HepG2 (cell line): ENCODE results near the gene USP10. TPM values are rescaled to one million over a fixed set of nuclear protein-coding genes. Genes with fewer than 3 reads are reported as not detected.

Experiments
- ATAC-seq: fragments of 200-7000 bp; cut with Tn5 transposase; 3 replicates; pipeline ENCODE4 v1.9.1; 2020; ENCODE audit warnings: mild to moderate bottlenecking, moderate library complexity
- BruUV-seq: library from RNA; stranded (reverse); fragments of 400-500 nt; replicated peaks from 2 replicates; lab custom pipeline; 2021; lab: Mats Ljungman, UMichigan
- CTCF ChIA-PET: fragments of 300-600 bp; formaldehyde crosslinking; extraction: SDS; loops from one replicate; lab custom pipeline; 2021; ENCODE audit warnings: low total read pairs, inconsistent platforms, low intra/inter-chr PET ratio; lab: Yijun Ruan, JAX
- POLR2A ChIA-PET: fragments of 350-600 bp; sonication (Branson Sonifier 250); formaldehyde crosslinking; loops from one replicate; lab custom pipeline; 2020; ENCODE audit warnings: antibody characterized with exemption, inconsistent platforms; lab: Yijun Ruan, JAX
- DNase-seq: peaks from one replicate; pipeline ENCODE4 v3.0.0-alpha.2; 2015; ENCODE audit warnings: low spot score
- FAIRE-seq: peaks from 3 replicates; lab custom pipeline; 2011; peaks lifted over from hg19 to GRCh38; lab: Jason Lieb, UNC
- H2AFZ ChIP-seq: one replicate; pipeline ENCODE4 v1.6.1; 2011; ENCODE audit warnings: low read length, inconsistent platforms
- H3K27ac ChIP-seq: fragments of 300-600 bp; 3 replicates; pipeline ENCODE4 v1.8.0; 2011; ENCODE audit warnings: mixed run types, mild to moderate bottlenecking, mixed read lengths, low read length, inconsistent platforms; ENCODE audit not compliant: insufficient read depth; ENCODE audit errors: extremely low read length
- H3K27me3 ChIP-seq, 2 experiments: fragments of 200-600 bp in 1 of 2; 2 replicates in 1 of 2; 3 replicates in 1 of 2; pipeline versions ENCODE4 v1.6.0 to v1.8.0; 2011; ENCODE audit warnings: low read length in 2 of 2, mild to moderate bottlenecking in 2 of 2, moderate library complexity in 2 of 2, inconsistent platforms in 1 of 2; ENCODE audit not compliant: insufficient read depth in 2 of 2, control insufficient read depth in 1 of 2
- H3K36me3 ChIP-seq, 2 experiments: fragments of 200-600 bp in 1 of 2; replicated peaks in 1 of 2; 2 replicates in 1 of 2; 3 replicates in 1 of 2; pipeline versions ENCODE4 v1.5.1 to v1.8.0; 2011; ENCODE audit warnings: low read length in 2 of 2, inconsistent platforms in 1 of 2; ENCODE audit not compliant: insufficient read depth in 2 of 2, control insufficient read depth in 1 of 2
- H3K4me1 ChIP-seq: 2 replicates; pipeline ENCODE4 v1.5.1; 2012; ENCODE audit warnings: low read length, inconsistent platforms; ENCODE audit not compliant: insufficient read depth
- H3K4me2 ChIP-seq: 2 replicates; pipeline ENCODE4 v1.6.0; 2011; ENCODE audit warnings: low read depth, low read length, inconsistent platforms
- H3K4me3 ChIP-seq, 3 experiments: fragments of 200-600 bp in 1 of 3; sonication (generic), shearing (Covaris generic) in 1 of 3; replicated peaks in 1 of 3; 2 replicates each; pipeline ENCODE4 v1.5.1; 2011 to 2016; ENCODE audit warnings: low read length in 3 of 3, inconsistent platforms in 2 of 3, low read depth in 2 of 3, mild to moderate bottlenecking in 2 of 3, control low read depth in 1 of 3, mixed read lengths in 1 of 3; ENCODE audit not compliant: insufficient read depth in 1 of 3
- H3K79me2 ChIP-seq: one replicate; pipeline ENCODE4 v1.6.1; 2011; ENCODE audit warnings: low read length, inconsistent platforms; ENCODE audit not compliant: insufficient read depth
- H3K9ac ChIP-seq: 2 replicates; pipeline ENCODE4 v1.6.0; 2011; ENCODE audit warnings: mild to moderate bottlenecking, low read depth, low read length, inconsistent platforms; ENCODE audit not compliant: insufficient read depth
- H3K9me3 ChIP-seq: 2 replicates; pipeline ENCODE4 v1.5.1; 2012; ENCODE audit warnings: mild to moderate bottlenecking, low read length
- H4K20me1 ChIP-seq: 2 replicates; pipeline ENCODE4 v1.6.0; 2011; ENCODE audit warnings: inconsistent platforms, mild to moderate bottlenecking, low read length, moderate library complexity; ENCODE audit not compliant: insufficient read depth
- AGO1 ChIP-seq: fragments of 200-400 bp; formaldehyde crosslinking; IDR thresholded peaks from 2 replicates; pipeline ENCODE4 v1.6.1; 2017; ENCODE audit warnings: mild to moderate bottlenecking, low read depth, low read length, moderate library complexity; ENCODE audit not compliant: poor library complexity, severe bottlenecking
- AGO2 ChIP-seq: fragments of 200-400 bp; formaldehyde crosslinking; optimal IDR thresholded peaks from 2 replicates; pipeline ENCODE3; 2017; ENCODE audit warnings: mild to moderate bottlenecking, low read depth, low read length, moderate library complexity
- BATF2 ChIP-seq: sonication (generic); formaldehyde crosslinking; IDR thresholded peaks from 2 replicates; pipeline ENCODE4 v1.8.0; 2022; ENCODE audit warnings: mild to moderate bottlenecking, missing genetic modification reagents, moderate library complexity
- KDM5A ChIP-seq: fragments of 200-600 bp; sonication (generic); IDR thresholded peaks from 2 replicates; pipeline ENCODE4 v1.7.0; 2018; ENCODE audit warnings: antibody characterized with exemption, mild to moderate bottlenecking, low read length, borderline replicate concordance
- MEIS1 ChIP-seq: sonication (generic); formaldehyde crosslinking; IDR thresholded peaks from 2 replicates; pipeline ENCODE4 v1.9.0; 2021; ENCODE audit warnings: mild to moderate bottlenecking, missing genetic modification reagents, moderate library complexity, borderline replicate concordance
- RFX3 ChIP-seq: IDR thresholded peaks from 2 replicates; pipeline ENCODE4 v1.6.1; 2016; ENCODE audit warnings: missing biosample characterization, missing genetic modification reagents
- TRAFD1 ChIP-seq: sonication (generic); formaldehyde crosslinking; IDR thresholded peaks from 2 replicates; pipeline ENCODE4 v1.5.1; 2020; ENCODE audit warnings: missing genetic modification reagents, mild to moderate bottlenecking, borderline replicate concordance
- ZNF121 ChIP-seq: sonication (generic); formaldehyde crosslinking; IDR thresholded peaks from 2 replicates; pipeline ENCODE4 v1.5.0; 2020; ENCODE audit warnings: mild to moderate bottlenecking, missing genetic modification reagents
- ZNF605 ChIP-seq: sonication (generic); formaldehyde crosslinking; IDR thresholded peaks from 2 replicates; pipeline ENCODE4 v1.8.0; 2022; ENCODE audit warnings: mild to moderate bottlenecking, missing genetic modification reagents
- ZNF710 ChIP-seq: sonication (generic); formaldehyde crosslinking; IDR thresholded peaks from 2 replicates; pipeline ENCODE4 v1.5.0; 2020; ENCODE audit warnings: mild to moderate bottlenecking, missing genetic modification reagents, borderline replicate concordance
- ZSCAN5A ChIP-seq: sonication (generic); formaldehyde crosslinking; IDR thresholded peaks from 2 replicates; pipeline ENCODE4 v1.8.0; 2022; ENCODE audit warnings: mild to moderate bottlenecking, missing genetic modification reagents, borderline replicate concordance
- ZSCAN9 ChIP-seq: IDR thresholded peaks from 2 replicates; pipeline ENCODE4 v1.6.1; 2016; ENCODE audit warnings: borderline replicate concordance
- WGBS: methylation state at CpG from one replicate; pipeline ENCODE4 v1.1.6; 2017; ENCODE audit warnings: low lambda C conversion rate; 5-methylcytosine and 5-hydroxymethylcytosine counted together
- in situ Hi-C: cut with HindIII; loops from 2 replicates; pipeline ENCODE4 v1.10.0; 2017; ENCODE audit warnings: low pct_unique_long_range_greater_than_20kb; ENCODE audit not compliant: extremely low pct_ligation_motif_present
- intact Hi-C: fragments of 100-400 bp; cut with micrococcal nuclease; formaldehyde crosslinking; loops from one replicate; pipeline ENCODE4 v1.10.0; 2022; ENCODE audit not compliant: unreplicated experiment
- polyA plus RNA-seq, 8 experiments: library from polyadenylated mRNA; depleted of rRNA in 3 of 8; stranded (reverse) in 7 of 8; unstranded in 1 of 8; fragments of >200 nt; fragmentation: Illumina TruSeq in 4 of 8; extraction: Trizol in 4 of 8; gene quantifications; 2 replicates each; pipeline versions ENCODE4 v1.2.1 to v1.2.3, GENCODE V29; 2011 to 2016; ENCODE audit warnings: low read depth in 4 of 8, missing spikeins in 1 of 8, mixed read lengths in 1 of 8; ENCODE audit not compliant: insufficient read depth in 1 of 8
- total RNA-seq, 5 experiments: library from RNA; depleted of rRNA; stranded (reverse); fragments of >200 nt; fragmentation: Illumina TruSeq; extraction: Trizol; gene quantifications; 2 replicates each; pipeline ENCODE4 v1.2.3, GENCODE V29; 2016; ENCODE audit warnings: low read depth in 1 of 5

Gene USP10
- total and polyA plus RNA-seq, 2 of the 13 experiments (the other 11 are each of a cell fraction or from before 2014, with no cell fraction given): 79.1 to 122 TPM

- TF ChIP-seq ZSCAN5A (CRISPR knock-in tag) (no peak), BATF2 (CRISPR knock-in tag) (no peak)
- TF ChIP-seq, all 625 proteins: peak for 13
These were observed 39.7 kb downstream of the USP10 start (continued) for GRCh38 chr16:84739349-84740124.

GRCh38 chr16:84740596-84741116 lies 40.9 kb downstream of the USP10 start:
- ATAC-seq: peak; percentile 67
- no peak for FAIRE-seq
- in situ Hi-C loops: no loop called here
- no peak for TF ChIP-seq KDM5A
- TF ChIP-seq ZNF710: no peak
- no peak for TF ChIP-seq AGO2
- TF ChIP-seq ZNF121: no peak
- no peak for TF ChIP-seq TRAFD1 (CRISPR knock-in tag)
- no peak for TF ChIP-seq ZSCAN9
- no peak for TF ChIP-seq ZNF605
- TF ChIP-seq MEIS1 (CRISPR knock-in tag): no peak
- no peak for TF ChIP-seq RFX3 (CRISPR knock-in tag)
- TF ChIP-seq AGO1: no peak

More at GRCh38 chr16:84740596-84741116, 40.9 kb downstream of the USP10 start:
- POLR2A ChIA-PET: interaction anchor here (1.1 to 1.5 kb wide), 2 partner anchors 15 to 254 kb away, joined by 3 to 5 read pairs; no protein-coding TSS in a partner anchor
- peaks cover 27 to 50% of the 10 kb centered on the region in 2 experiments for H3K36me3 ChIP-seq
- H3K27ac ChIP-seq: peak overlapping the region; percentile 23
- DNase-seq: peak; percentile 67
- CTCF ChIA-PET: interaction anchor here (3.6 kb wide), 1 partner anchor 68 kb away, joined by 34 read pairs; no protein-coding TSS in a partner anchor
- no peak overlapping the region for H3K9ac ChIP-seq
- H3K4me2 ChIP-seq: peak overlapping the region; percentile 7; the same call in 1 of the 2 replicates
- no TSS peak for BruUV-seq
- no peaks in the 10 kb centered on the region for H3K9me3 ChIP-seq
- no peak overlapping the region for H2AFZ ChIP-seq
- H4K20me1 ChIP-seq: peaks cover 62% of the 10 kb centered on the region
- 26% methylated on average over 5 of the region's 5 CpGs for whole genome bisulfite sequencing
- H3K4me1 ChIP-seq: peaks cover 59% of the 10 kb centered on the region
- no peaks in the 10 kb centered on the region for H3K27me3 ChIP-seq
- peaks cover 82% of the 10 kb centered on the region for H3K79me2 ChIP-seq
- no peak overlapping the region for H3K4me3 ChIP-seq
- intact Hi-C loops: no loop called here
